ENCODE results near the gene TRIM71.
"Not testable (repeated sequence)": the region's sequence is repeated elsewhere in the genome, so short reads cannot be mapped to it uniquely, and the experiment has no call there.

Gene TRIM71

DNA sequence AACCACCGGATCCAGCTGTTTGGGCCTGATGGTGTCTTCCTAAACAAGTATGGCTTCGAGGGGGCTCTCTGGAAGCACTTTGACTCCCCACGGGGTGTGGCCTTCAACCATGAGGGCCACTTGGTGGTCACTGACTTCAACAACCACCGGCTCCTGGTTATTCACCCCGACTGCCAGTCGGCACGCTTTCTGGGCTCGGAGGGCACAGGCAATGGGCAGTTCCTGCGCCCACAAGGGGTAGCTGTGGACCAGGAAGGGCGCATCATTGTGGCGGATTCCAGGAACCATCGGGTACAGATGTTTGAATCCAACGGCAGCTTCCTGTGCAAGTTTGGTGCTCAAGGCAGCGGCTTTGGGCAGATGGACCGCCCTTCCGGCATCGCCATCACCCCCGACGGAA is 73.6 kb downstream of the TRIM71 start:
- Histone ChIP-seq H3K4me1 (ENCODE audit: control insufficient read depth, insufficient read depth, low read length) (peaks cover 20% of the 10 kb centered on the region; the same call in 1 of the 2 replicates), H3K27me3 (ENCODE audit: control insufficient read depth, insufficient read depth, low read length) (no peaks in the 10 kb centered on the region), H3K27ac (ENCODE audit: low read depth, low read length) (no peak overlapping the region), H3K36me3 (ENCODE audit: control insufficient read depth, insufficient read depth, low read length) (peaks cover 100% of the 10 kb centered on the region), H3K4me3 (ENCODE audit: low read depth, low read length) (no peak overlapping the region), H3K9me3 (ENCODE audit: control insufficient read depth, insufficient read depth, low read length) (no peaks in the 10 kb centered on the region), H3K9ac (ENCODE audit: low read depth, low read length) (0 out of 2 replicates have a peak overlapping the region, but pooled peaks have one; percentile 19)

DNA sequence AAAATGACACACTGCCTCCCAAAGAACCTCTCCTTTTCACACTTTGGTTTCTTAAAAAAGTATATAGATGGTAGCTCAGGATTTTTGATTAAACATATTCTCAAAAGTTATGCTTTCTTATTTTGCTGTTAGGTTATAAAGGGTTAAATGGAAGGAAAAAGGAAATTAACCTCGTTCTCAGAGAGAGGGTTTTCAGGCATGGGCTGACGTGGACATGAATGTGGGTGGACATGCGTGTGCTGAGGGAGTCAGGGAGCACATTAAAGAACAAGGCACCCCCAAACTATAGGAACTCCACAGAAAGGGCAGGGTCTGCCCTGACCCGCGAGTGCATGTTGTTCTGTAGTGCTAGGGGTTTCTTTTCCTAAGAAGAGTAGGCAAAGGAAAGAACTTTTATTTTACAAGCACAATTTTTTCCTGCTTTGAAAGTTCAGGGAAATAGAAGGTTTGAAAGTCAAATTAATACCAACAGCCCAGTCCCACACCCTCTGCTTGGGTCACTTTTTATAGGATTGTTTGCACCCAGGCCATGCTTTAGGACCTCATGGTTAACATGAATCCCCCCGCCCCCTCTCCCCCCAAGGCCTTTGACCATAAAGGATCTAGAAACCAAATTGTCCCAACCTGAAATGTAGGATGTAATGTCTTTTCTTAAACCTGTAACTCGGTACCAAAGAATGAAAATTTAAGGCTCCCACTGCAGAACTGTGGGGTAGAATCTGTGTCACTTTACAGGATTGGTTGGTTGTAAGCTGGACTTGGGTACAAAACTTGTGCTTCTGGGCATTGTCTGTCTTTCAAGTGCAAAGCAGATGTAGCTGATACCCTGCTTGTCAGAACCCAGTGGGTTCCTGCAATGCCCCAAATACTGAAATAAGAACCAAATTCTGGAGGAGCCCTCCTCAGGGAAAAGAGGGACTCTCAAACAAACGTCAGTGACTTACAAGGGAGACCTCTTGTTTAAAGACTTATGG is 75.1 kb downstream of the TRIM71 start:
- H3K27ac ChIP-seq (ENCODE audit: low read depth, low read length), result no peak overlapping the region
- no peak overlapping the region for H3K4me3 ChIP-seq (ENCODE audit: low read depth, low read length)
- peaks cover 16% of the 10 kb centered on the region; the same call in 1 of the 2 replicates for H3K4me1 ChIP-seq (ENCODE audit: control insufficient read depth, insufficient read depth, low read length)
- H3K9ac ChIP-seq (ENCODE audit: low read depth, low read length), result no peak overlapping the region
- H3K9me3 ChIP-seq (ENCODE audit: control insufficient read depth, insufficient read depth, low read length), result no peaks in the 10 kb centered on the region
- peaks cover 97% of the 10 kb centered on the region for H3K36me3 ChIP-seq (ENCODE audit: control insufficient read depth, insufficient read depth, low read length)
- no peaks in the 10 kb centered on the region for H3K27me3 ChIP-seq (ENCODE audit: control insufficient read depth, insufficient read depth, low read length)

GRCh38 chr3:32894977-32895376 is 77.2 kb downstream of the TRIM71 start:
- Histone ChIP-seq H3K27me3 (ENCODE audit: control insufficient read depth, insufficient read depth, low read length) (no peaks in the 10 kb centered on the region), H3K36me3 (ENCODE audit: control insufficient read depth, insufficient read depth, low read length) (peaks cover 89% of the 10 kb centered on the region), H3K4me3 (ENCODE audit: low read depth, low read length) (no peak overlapping the region), H3K9me3 (ENCODE audit: control insufficient read depth, insufficient read depth, low read length) (no peaks in the 10 kb centered on the region), H3K27ac (ENCODE audit: low read depth, low read length) (no peak overlapping the region), H3K9ac (ENCODE audit: low read depth, low read length) (no peak overlapping the region), H3K4me1 (ENCODE audit: control insufficient read depth, insufficient read depth, low read length) (peaks cover 13% of the 10 kb centered on the region; the same call in 1 of the 2 replicates)

- Histone ChIP-seq H3K4me1 (ENCODE audit: control insufficient read depth, insufficient read depth, low read length) (peaks cover 10% of the 10 kb centered on the region; the same call in 1 of the 2 replicates), H3K4me3 (ENCODE audit: low read depth, low read length) (no peak overlapping the region), H3K9ac (ENCODE audit: low read depth, low read length) (no peak overlapping the region), H3K27me3 (ENCODE audit: control insufficient read depth, insufficient read depth, low read length) (no peaks in the 10 kb centered on the region), H3K36me3 (ENCODE audit: control insufficient read depth, insufficient read depth, low read length) (peaks cover 82% of the 10 kb centered on the region), H3K9me3 (ENCODE audit: control insufficient read depth, insufficient read depth, low read length) (no peaks in the 10 kb centered on the region), H3K27ac (ENCODE audit: low read depth, low read length) (peak overlapping the region; percentile 15)
Measured at GRCh38 chr3:32895701-32896100, 77.9 kb downstream of the TRIM71 start.

DNA sequence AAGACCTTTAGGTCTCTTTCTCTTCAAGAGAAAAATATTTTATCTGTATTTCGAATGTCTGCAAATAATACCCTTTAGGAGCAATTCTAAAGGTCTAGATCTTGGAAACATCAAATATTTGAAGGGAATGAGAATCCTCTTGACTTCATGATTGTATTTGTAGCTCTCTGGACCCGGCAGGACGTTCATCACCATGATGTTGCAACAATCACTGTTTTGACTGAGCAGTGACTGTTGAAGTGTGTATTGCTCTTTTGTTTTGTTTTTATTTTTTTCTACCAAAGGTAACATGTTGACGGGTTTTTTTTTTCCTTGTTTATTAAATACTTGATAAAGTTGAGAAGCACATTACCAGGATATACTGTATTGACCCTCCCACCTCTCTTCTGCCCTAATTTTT is 78.3 kb downstream of the TRIM71 start:
- peaks cover 77% of the 10 kb centered on the region for H3K36me3 ChIP-seq (ENCODE audit: control insufficient read depth, insufficient read depth, low read length)
- no peak overlapping the region for H3K9ac ChIP-seq (ENCODE audit: low read depth, low read length)
- no peak overlapping the region for H3K4me3 ChIP-seq (ENCODE audit: low read depth, low read length)
- no peaks in the 10 kb centered on the region for H3K27me3 ChIP-seq (ENCODE audit: control insufficient read depth, insufficient read depth, low read length)
- peaks cover 9% of the 10 kb centered on the region; the same call in 1 of the 2 replicates for H3K4me1 ChIP-seq (ENCODE audit: control insufficient read depth, insufficient read depth, low read length)
- no peak overlapping the region for H3K27ac ChIP-seq (ENCODE audit: low read depth, low read length)
- no peaks in the 10 kb centered on the region for H3K9me3 ChIP-seq (ENCODE audit: control insufficient read depth, insufficient read depth, low read length)

DNA sequence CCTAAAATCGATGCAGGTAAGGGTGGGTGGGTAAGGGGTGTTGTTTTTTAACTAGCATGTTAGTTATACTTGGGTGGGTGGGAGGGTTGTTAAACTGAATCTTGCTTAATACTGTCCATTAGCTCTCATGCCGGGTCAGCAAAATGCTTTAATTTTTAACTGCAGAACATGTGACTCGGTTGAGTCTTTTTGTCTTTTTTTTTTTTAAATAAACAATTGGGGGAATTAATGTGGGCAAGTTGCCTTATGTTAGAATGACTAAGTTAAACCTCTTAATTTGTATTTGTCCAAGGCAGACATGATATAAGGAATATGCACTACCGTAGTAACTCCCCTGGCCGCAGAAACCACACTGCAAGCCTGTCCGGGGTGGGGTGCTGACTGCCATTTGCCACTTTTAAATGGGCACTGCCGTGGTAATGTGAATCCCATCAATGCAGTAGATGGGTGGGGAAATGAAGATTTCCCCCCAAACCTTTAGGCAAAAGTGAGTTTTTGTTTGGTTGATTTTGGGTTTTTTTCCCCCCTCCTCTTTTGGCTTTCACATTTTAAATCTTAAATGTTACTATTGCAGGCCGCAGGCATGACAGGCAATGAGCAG is 79.3 kb downstream of the TRIM71 start:
- no peaks in the 10 kb centered on the region for H3K27me3 ChIP-seq (ENCODE audit: control insufficient read depth, insufficient read depth, low read length)
- H3K4me3 ChIP-seq (ENCODE audit: low read depth, low read length), result no peak overlapping the region
- H3K36me3 ChIP-seq (ENCODE audit: control insufficient read depth, insufficient read depth, low read length), result peaks cover 68% of the 10 kb centered on the region
- no peaks in the 10 kb centered on the region for H3K9me3 ChIP-seq (ENCODE audit: control insufficient read depth, insufficient read depth, low read length)
- no peak overlapping the region for H3K9ac ChIP-seq (ENCODE audit: low read depth, low read length)
- H3K27ac ChIP-seq (ENCODE audit: low read depth, low read length), result peak overlapping the region; percentile 3
- H3K4me1 ChIP-seq (ENCODE audit: control insufficient read depth, insufficient read depth, low read length), result peaks cover 7% of the 10 kb centered on the region; the same call in 1 of the 2 replicates

DNA sequence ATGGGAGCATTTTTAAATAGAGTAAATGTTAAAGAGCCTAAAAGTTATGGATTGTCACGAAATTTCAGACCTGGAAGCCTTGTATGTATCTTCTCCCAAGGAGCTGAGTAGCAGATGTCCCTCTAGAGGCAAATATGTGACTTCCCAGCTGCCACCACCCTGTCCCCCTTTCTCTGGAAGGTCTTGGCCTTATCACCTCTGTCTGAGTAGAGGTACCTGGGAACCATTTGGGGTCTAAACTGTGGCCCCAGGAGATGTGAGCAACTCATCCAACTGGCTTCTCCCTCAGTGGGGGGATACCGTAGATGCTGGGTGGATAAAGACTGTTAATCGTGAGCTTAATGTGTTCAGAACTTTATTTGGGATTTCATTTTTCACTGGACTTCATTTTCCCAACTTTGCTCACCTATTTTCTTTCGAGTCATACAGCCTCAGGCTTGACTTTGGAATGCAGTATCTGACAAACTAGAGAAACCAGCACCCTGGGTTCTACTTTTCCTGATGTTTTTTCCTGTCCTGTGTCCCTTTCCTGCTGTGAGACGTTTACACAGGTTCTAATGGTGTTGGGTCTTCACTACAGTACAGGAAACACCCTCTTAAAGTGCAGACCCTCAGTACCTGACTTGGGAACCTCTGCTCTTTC is 80.3 kb downstream of the TRIM71 start:
- H3K4me1 ChIP-seq (ENCODE audit: control insufficient read depth, insufficient read depth, low read length), result no peaks in the 10 kb centered on the region
- H3K4me3 ChIP-seq (ENCODE audit: low read depth, low read length), result no peak overlapping the region
- H3K9ac ChIP-seq (ENCODE audit: low read depth, low read length), result no peak overlapping the region
- H3K27me3 ChIP-seq (ENCODE audit: control insufficient read depth, insufficient read depth, low read length), result no peaks in the 10 kb centered on the region
- peaks cover 58% of the 10 kb centered on the region for H3K36me3 ChIP-seq (ENCODE audit: control insufficient read depth, insufficient read depth, low read length)
- H3K9me3 ChIP-seq (ENCODE audit: control insufficient read depth, insufficient read depth, low read length), result no peaks in the 10 kb centered on the region
- H3K27ac ChIP-seq (ENCODE audit: low read depth, low read length), result peak overlapping the region; percentile 45

GRCh38 chr3:32899265-32899664 is 81.5 kb downstream of the TRIM71 start:
- Histone ChIP-seq H3K9ac (ENCODE audit: low read depth, low read length) (no peak overlapping the region), H3K9me3 (ENCODE audit: control insufficient read depth, insufficient read depth, low read length) (no peaks in the 10 kb centered on the region), H3K27ac (ENCODE audit: low read depth, low read length) (no peak overlapping the region), H3K4me3 (ENCODE audit: low read depth, low read length) (no peak overlapping the region), H3K36me3 (ENCODE audit: control insufficient read depth, insufficient read depth, low read length) (peaks cover 46% of the 10 kb centered on the region), H3K4me1 (ENCODE audit: control insufficient read depth, insufficient read depth, low read length) (no peaks in the 10 kb centered on the region), H3K27me3 (ENCODE audit: control insufficient read depth, insufficient read depth, low read length) (no peaks in the 10 kb centered on the region)

- no peaks in the 10 kb centered on the region for H3K9me3 ChIP-seq (ENCODE audit: control insufficient read depth, insufficient read depth, low read length)
- H3K9ac ChIP-seq (ENCODE audit: low read depth, low read length), result no peak overlapping the region
- no peak overlapping the region for H3K4me3 ChIP-seq (ENCODE audit: low read depth, low read length)
- no peaks in the 10 kb centered on the region for H3K4me1 ChIP-seq (ENCODE audit: control insufficient read depth, insufficient read depth, low read length)
- no peak overlapping the region for H3K27ac ChIP-seq (ENCODE audit: low read depth, low read length)
- no peaks in the 10 kb centered on the region for H3K27me3 ChIP-seq (ENCODE audit: control insufficient read depth, insufficient read depth, low read length)
- peaks cover 26% of the 10 kb centered on the region for H3K36me3 ChIP-seq (ENCODE audit: control insufficient read depth, insufficient read depth, low read length)
Measured at GRCh38 chr3:32901005-32901932, 83.5 kb downstream of the TRIM71 start.

DNA sequence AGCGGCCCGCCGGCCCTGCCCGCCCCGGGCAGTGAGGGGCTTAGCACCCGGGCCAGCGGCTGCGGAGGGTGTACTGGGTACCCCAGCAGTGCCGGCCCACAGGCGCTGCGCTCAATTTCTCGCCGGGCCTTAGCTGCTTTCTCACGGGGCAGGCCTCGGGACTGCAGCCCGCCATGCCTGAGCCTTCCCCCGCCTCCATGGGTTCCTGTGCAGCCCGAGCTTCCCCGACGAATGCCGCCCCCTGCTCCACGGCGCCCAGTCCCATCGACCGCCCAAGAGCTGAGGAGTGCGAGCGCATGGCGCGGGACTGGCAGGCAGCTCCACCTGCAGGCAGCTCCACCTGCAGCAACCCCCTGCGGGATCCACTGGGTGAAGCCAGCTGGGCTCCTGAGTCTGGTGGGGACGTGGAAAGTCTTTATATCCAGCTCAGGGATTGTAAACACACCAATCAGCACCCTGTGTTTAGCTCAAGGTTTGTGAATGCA is 85.1 kb downstream of the TRIM71 start:
- Histone ChIP-seq H3K4me3 (ENCODE audit: low read depth, low read length) (peak overlapping the region; percentile 35; the same call in 1 of the 2 replicates), H3K36me3 (ENCODE audit: control insufficient read depth, insufficient read depth, low read length) (peaks cover 12% of the 10 kb centered on the region)
- not testable (repeated sequence) for H3K9me3 ChIP-seq (ENCODE audit: control insufficient read depth, insufficient read depth, low read length); H3K27me3 ChIP-seq (ENCODE audit: control insufficient read depth, insufficient read depth, low read length); H3K27ac ChIP-seq (ENCODE audit: low read depth, low read length); H3K9ac ChIP-seq (ENCODE audit: low read depth, low read length); H3K4me1 ChIP-seq (ENCODE audit: control insufficient read depth, insufficient read depth, low read length)

Data from HUES48 (cell line).